CD4-positive, alpha-beta T cell treated with Interleukin-1 beta for 1 hour (primary cell): ENCODE measurements around the gene CNTN6.
"Not testable (repeated sequence)": the region's sequence is repeated elsewhere in the genome, so short reads cannot be mapped to it uniquely, and the experiment has no call there.

Experiments
- DNase-seq, 2 donors: peaks; one replicate each; pipeline ENCODE4 v3.0.0-alpha.2; 2020 to 2022

CNTN6 gene

GRCh38 chr3:1288805-1289494 lies 196.1 kb downstream of the CNTN6 start:
- DNase-seq, result no peak

DNA sequence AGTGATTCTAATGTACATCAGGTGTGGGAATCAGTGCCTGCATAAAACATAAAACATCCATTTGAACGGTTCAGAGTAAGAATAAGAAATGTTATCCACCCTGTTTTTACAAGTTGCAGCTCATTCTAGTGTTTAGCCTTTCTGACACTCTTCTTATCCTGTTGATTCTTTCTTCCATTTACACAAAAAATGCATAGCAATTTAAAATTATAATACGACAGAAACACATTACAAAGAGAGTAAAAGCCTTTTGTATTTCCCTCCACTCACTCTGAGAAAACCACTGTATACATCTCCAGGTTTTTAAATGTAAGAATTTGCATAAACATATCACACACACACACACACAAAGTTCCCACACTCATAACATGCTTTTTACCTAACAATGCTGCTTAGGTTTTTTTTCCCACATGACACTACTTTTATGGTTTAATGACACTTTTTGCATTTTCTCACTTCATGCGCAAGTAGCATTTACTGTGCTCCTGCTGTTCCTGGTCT lies 199.8 kb downstream of the CNTN6 start:
- DNase-seq, result no peak

- no peak for DNase-seq
Measured at GRCh38 chr3:1294586-1294985, 201.8 kb downstream of the CNTN6 start.

GRCh38 chr3:1318296-1319005 lies 225.6 kb downstream of the CNTN6 start:
- no peak for DNase-seq

GRCh38 chr3:1326546-1326945 lies 233.7 kb downstream of the CNTN6 start:
- no peak for DNase-seq

- no peak for DNase-seq
Measured at GRCh38 chr3:1330107-1330506, 237.3 kb downstream of the CNTN6 start.

- no peak for DNase-seq
Measured at GRCh38 chr3:1346386-1346785, 253.6 kb downstream of the CNTN6 start.

- DNase-seq, result no peak
Measured at GRCh38 chr3:1348547-1348946, 255.7 kb downstream of the CNTN6 start.

GRCh38 chr3:1350885-1351284 lies 258.1 kb downstream of the CNTN6 start:
- no peak for DNase-seq

DNA sequence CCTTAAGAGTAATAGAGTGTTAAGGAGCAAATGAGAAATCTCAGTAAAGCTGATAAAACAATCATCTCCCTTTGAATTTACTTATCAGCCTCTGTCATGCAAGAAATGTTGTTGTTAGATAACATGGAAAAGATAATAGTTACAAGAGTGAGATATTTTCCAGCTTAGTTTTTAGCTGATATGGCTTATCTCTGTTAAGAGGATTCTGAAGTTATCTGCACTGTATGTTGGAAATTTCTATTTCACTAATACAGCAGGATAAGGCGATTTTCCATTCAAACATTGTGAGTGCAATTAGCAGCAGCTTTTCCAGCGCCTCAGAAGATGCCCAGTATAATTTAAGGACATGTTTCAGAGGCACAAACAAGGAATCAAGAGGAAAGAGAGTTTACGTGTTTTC lies 262.9 kb downstream of the CNTN6 start:
- DNase-seq, result no peak

DNA sequence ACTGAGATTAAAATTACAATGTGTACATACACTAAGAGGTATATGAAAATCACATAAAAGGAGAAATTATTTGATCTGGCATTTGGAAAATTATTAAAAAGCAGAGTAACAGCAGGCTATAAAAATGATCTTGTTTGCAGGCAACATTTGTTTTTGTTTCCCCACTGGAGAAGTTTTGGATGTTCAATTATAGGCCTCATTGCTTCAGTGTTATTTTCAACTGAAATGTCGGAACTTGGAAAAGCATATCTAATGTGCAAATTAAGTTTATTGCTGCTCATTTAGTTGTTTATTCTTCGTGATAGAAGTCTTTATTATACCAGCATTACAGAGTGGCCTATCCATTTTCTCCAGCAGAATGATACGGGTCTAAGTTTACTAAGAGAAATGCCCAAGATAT lies 263.3 kb downstream of the CNTN6 start:
- no peak for DNase-seq

GRCh38 chr3:1365528-1365927 lies 272.7 kb downstream of the CNTN6 start:
- no peak for DNase-seq

- DNase-seq, result no peak
Measured at GRCh38 chr3:1374471-1374870, 281.6 kb downstream of the CNTN6 start.

GRCh38 chr3:1375145-1375544 lies 282.3 kb downstream of the CNTN6 start:
- DNase-seq, result no peak

DNA sequence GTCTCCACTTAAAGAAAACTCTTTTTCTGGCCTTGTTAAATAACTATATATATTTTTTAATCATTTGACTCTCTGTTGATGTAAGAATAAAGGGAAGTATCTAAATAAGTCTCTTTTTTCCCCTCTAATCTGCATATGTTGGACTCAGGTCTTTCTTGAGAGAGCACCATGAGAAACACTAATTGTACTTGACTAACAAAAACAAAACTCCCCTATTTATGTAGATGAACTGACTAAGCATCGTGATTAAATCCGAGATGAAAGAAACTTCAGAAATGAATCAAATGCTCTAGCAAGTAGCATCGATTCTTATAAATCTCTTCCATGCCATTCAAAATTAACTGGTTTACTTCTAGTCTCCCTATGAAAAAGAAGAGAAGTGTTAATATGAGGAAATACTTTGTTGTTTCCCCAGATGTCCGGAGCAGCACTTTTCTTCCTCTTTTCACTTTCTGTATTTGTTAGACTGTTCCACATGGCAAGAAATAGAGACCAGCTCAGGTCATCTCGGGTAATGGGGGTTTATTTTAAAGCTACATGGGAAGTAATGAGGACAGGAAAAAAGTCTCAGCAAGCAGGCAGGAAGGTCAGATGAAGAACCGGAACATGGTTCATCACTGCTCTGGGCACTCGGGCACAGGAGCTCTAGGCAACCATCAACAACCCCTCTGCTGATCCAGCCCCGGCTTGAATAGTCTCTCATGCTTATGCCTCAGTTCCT lies 288.3 kb downstream of the CNTN6 start:
- no peak for DNase-seq

- DNase-seq, result no peak
Measured at GRCh38 chr3:1381647-1382036, 288.8 kb downstream of the CNTN6 start.

GRCh38 chr3:1387396-1387905 lies 294.6 kb downstream of the CNTN6 start:
- not testable (repeated sequence) for DNase-seq

GRCh38 chr3:1394188-1394587 lies 301.4 kb downstream of the CNTN6 start:
- DNase-seq, result no peak

- no peak for DNase-seq
Measured at GRCh38 chr3:1400571-1400970, 307.7 kb downstream of the CNTN6 start.

- DNase-seq, result no peak
Measured at GRCh38 chr3:1404270-1404962, 311.6 kb downstream of the CNTN6 start.

- DNase-seq, result no peak
Measured at GRCh38 chr3:1406250-1406649, 313.4 kb downstream of the CNTN6 start.

DNA sequence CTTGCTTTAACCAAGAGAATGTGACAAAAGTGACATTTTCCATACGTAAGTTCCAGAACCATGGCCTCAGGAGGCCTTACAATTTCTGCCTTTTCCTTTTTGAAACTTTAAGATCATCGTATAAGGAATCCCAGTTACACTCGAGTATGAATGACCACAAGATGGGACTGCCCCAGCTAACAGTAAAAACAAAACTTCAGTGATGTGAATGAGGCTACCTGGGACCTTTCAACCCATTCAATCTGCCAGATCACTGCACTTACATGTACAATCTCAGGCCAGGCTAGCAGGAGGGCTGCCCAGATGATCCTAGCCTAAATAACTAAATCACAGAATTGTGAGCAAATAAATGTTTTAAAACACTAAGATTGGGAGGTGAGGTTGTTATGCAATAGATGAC lies 328.8 kb downstream of the CNTN6 start:
- no peak for DNase-seq

GRCh38 chr3:1423566-1424089 lies 330.8 kb downstream of the CNTN6 start:
- no peak for DNase-seq
